Measurements from ENCODE around the gene PUSL1.

Gene PUSL1, protein sequence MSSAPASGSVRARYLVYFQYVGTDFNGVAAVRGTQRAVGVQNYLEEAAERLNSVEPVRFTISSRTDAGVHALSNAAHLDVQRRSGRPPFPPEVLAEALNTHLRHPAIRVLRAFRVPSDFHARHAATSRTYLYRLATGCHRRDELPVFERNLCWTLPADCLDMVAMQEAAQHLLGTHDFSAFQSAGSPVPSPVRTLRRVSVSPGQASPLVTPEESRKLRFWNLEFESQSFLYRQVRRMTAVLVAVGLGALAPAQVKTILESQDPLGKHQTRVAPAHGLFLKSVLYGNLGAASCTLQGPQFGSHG

DNA sequence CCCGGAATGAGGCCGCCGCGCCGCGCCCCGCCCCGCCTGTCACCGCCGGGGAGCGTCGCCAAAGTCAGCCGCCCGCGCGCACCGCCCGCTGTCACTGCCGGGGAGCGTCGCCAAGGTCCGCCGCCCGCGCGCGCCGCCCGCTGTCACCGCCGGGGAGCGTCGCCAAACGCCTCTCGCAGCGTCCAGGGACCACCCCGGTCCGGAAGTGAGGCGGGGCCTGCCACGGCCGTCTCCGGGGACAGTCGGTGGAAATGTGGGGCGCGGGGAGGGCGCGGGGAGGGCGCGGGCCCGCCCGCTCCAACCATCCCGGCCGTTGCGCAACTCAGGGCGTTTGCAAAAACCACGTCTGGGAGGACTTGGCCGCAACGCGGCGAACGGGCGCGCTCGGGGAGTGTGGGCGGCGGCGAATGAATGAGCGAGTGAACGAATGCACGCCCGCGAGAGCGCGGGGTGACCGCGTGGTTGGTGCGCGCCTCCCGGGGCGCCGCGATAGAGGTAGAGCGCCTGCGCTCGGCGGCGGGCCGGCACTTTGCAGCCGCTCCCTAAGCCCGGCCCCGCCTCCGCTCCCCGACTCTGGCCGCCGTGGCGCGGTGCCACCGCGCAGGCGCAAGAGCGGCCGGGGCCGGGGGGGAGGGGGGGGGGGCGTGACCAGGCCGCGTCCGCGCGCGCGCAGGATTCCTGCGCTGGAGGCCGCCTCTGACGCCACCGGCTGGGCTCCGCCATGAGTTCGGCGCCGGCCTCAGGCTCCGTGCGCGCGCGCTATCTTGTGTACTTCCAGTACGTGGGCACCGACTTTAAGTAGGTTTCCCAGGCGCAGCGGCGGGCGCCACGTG lies at the start of gene PUSL1, which contains the start of gene ACAP3:
Gene PUSL1 (plus strand): TSS at position 675 of the 833 bp plus-strand sequence. CDS start 47 bp downstream, at position 722.
Gene ACAP3 (minus strand): TSS at position 8 of the 833 bp plus-strand sequence. CDS start 115 bp downstream, outside the sequence.
- DNase-seq (ENCODE audit: low read depth in 1 of 2, low spot score in 1 of 2) = peak; percentile 71 to 83

GRCh38 chr1:1259119-1259488 lies 49.3 kb upstream of the PUSL1 start:
- no peak for DNase-seq (ENCODE audit: low read depth in 1 of 2, low spot score in 1 of 2)

GRCh38 chr1:1259540-1259939 lies 48.9 kb upstream of the PUSL1 start:
- no peak for DNase-seq (ENCODE audit: low read depth in 1 of 2, low spot score in 1 of 2)

- DNase-seq (ENCODE audit: low read depth in 1 of 2, low spot score in 1 of 2) = no peak
These were observed 48.3 kb upstream of the PUSL1 start for GRCh38 chr1:1259951-1260600.

GRCh38 chr1:1260843-1261560 lies 47.4 kb upstream of the PUSL1 start:
- no peak for DNase-seq (ENCODE audit: low read depth in 1 of 2, low spot score in 1 of 2)

- DNase-seq (ENCODE audit: low read depth in 1 of 2, low spot score in 1 of 2) = no peak
These were observed 46.3 kb upstream of the PUSL1 start for GRCh38 chr1:1262071-1262470.

DNA sequence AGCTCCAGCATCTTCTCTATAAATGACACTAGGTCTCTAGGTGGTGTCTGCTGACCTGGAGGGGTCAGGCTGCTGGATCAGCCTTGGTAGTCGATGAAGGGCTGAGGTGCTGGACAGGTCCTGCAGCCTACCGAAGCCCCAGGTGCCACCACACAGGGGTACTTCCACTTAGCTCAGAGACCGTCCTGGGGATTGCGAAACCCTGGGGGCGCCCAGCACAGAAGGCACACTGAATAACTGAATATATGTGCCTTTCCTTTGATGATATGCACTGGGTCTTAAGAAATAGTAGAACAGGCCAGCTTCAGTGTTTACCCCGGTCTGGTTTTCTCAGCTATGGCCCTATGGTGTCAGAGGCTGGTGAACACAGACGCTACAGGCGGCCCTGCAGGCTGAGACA lies 45.6 kb upstream of the PUSL1 start:
- DNase-seq (ENCODE audit: low read depth in 1 of 2, low spot score in 1 of 2) = no peak

DNA sequence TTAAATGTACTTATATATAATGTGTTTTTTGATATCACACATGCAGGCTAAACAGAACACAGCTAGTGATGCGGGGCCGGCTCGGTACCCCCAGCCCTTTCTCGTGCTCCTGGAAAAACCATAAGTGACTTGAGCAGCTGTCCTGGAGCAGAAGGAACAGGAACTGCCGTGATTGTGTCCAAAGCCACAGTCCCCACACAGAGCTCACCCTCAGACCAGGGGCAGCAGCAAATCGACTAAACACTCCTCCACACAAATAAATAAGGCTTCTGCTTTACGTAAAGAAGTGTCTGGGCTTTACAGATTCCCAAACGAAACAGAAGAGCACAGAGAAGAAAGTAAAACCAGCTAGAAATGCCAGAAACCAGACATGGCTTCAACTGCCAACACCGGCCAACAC lies 44.4 kb upstream of the PUSL1 start:
- no peak for DNase-seq (ENCODE audit: low read depth in 1 of 2, low spot score in 1 of 2)

DNA sequence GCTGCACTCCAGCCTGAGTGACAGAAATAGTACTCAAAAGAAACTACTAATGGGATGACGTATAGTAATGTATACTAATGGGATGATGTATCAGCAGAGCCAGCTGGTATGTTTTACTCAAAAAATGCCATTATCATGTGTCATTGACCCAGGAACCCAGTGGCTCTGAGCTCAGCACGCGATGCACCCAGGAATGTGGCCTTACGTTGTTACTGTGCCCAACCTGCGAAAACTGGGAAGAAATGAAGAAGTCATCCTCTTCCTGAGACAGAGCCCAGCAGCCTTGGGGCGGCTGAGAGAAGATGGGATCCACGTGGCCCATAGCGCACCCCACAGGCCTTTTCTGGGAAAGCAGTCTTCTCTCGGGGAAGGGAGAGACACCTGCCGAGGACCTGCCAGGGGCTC lies 43.5 kb upstream of the PUSL1 start:
- DNase-seq (ENCODE audit: low read depth in 1 of 2, low spot score in 1 of 2) = no peak

- DNase-seq (ENCODE audit: low read depth in 1 of 2, low spot score in 1 of 2) = no peak
These were observed 40.7 kb upstream of the PUSL1 start for GRCh38 chr1:1267488-1268283.

DNA sequence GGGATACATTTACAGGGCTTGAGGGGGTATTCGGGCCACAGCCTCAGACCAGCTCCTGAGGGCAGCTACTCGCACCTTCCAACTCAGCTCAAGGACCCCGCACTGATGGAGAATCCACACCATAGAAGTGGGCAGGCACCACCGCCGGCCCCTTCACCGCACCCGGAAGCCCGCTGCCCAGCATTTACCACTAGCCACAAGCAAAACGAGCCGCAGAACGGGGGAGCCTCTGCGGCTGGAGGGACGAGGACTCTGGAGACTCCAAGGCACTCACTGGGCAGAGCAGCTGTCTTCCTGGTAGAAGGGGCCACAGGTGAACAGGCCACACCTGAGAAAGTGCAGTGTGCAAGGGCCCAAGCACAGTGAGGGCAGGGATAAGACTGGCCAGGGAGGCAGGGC lies 40.1 kb upstream of the PUSL1 start:
- no peak for DNase-seq (ENCODE audit: low read depth in 1 of 2, low spot score in 1 of 2)

DNA sequence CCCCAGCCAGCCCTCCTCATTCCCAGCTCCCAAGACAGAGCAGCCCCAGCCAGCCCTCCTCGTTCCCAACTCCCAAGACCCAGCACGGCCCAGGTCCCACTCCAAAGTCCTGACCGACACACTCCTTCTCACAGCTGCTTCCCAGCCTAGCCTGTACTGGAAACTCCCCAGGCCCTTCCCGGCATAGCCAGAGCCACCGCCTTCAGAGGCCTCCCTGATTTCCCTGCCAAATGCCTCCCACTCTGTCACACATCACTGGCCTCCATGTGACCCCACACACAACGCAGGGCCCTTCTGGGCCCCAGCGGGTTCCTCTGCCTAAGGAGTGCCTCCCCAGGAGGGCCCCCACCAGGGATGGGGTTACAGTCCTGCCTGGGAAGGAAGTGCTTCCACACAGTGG lies 37.6 kb upstream of the PUSL1 start:
- DNase-seq (ENCODE audit: low read depth in 1 of 2, low spot score in 1 of 2) = no peak

DNA sequence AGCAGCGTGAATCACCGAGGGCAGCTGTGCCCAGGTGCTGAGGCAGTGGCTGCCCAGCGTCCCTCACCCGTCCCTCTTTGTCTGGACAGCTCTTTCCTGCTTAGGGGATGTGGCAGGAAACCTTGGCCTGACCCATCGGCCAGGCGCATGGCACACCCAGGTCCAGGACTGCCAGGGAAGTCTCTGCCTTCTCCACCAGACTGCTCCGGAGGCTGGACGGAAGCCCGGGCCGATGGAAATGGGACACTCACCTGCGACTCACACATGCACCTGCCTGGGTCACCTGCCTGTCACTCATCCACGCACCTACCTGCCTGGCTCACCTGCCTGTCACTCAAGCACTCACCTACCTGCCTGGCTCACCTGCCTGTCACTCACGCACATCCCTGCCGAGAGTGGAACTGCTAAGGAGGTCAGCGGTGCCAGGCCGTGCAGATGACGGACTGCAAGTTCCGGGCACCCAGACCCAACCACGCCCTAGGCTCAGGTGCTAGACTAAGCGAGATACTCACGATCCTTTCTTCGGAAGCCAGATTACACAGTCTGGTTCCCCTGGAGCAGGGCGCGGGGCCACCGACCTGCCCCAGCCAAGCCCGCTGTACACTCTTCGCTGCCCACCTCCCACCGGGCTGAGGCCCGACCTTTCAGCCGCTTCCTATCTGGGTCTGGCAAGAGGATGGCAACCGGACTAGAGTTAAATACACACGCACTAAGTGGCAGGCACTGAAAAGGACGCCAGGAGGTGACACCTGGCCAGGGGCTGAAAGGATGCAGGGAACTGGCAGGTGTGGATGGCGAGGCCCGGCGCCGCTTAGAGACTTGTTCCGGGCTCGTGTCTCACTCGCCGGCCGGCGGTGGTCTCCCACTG lies 35.8 kb upstream of the PUSL1 start:
- no peak for DNase-seq (ENCODE audit: low read depth in 1 of 2, low spot score in 1 of 2)

DNA sequence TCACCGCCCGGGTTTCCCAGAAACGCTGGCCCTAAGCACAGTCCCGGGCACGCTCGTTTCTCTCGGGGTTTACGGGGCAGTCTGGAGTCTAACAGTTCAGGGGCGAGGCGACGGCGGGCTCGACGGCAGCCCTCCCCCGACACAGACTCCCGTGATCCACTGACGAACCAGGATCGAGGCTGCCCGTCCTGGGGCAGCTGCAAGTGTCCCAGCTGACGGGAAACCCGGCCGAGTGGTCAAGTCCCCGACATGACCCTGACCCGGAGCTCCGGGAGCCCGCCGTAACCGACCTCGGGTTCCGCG lies 35.2 kb upstream of the PUSL1 start:
- DNase-seq (ENCODE audit: low read depth in 1 of 2, low spot score in 1 of 2) = no peak

DNA sequence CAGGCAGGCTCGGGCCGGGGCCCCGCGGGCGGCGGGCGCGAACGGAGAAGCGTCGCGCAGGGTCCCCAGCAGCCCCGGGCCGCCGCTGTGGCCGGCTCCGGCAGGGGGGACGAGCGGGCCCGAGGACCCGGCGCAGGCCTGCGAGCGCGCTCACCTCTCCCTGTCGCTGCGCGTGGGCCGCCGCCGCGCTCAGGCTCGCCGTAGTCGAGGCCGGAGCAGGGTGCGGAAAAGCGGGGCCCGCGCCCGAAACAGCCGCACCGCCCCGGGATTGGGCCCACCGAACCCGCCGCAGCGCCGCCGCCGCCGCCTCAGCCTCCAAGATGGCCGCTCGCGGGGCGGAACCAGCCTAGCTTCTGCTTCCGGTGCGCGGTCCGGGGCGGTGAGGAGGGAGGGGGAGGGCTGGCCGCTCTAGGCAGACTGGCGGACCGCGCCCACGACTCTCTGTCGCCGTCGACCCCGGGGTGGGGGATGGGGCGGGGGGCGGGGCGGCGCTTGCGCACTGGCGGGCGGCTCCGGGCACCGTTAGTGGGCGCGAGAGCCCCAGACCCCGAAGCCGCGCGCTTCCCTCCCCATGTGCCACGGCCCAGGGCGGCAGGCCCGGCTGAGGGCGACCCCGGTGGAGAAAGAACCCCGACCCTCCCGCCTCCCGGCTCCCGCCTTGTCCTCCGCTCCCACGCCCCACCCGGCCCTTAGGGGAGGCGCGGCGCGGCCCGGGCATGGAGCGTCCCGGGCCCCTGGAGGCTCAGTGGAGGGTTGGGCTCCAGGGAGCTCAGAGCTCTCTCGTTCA lies 34.7 kb upstream of the PUSL1 start, which contains the start of gene UBE2J2:
Gene UBE2J2 (minus strand): TSS at position 343 of the 787 bp plus-strand sequence. CDS start 5,862 bp downstream, outside the sequence.
- peak; percentile 89 to 92 for DNase-seq (ENCODE audit: low read depth in 1 of 2, low spot score in 1 of 2)

DNA sequence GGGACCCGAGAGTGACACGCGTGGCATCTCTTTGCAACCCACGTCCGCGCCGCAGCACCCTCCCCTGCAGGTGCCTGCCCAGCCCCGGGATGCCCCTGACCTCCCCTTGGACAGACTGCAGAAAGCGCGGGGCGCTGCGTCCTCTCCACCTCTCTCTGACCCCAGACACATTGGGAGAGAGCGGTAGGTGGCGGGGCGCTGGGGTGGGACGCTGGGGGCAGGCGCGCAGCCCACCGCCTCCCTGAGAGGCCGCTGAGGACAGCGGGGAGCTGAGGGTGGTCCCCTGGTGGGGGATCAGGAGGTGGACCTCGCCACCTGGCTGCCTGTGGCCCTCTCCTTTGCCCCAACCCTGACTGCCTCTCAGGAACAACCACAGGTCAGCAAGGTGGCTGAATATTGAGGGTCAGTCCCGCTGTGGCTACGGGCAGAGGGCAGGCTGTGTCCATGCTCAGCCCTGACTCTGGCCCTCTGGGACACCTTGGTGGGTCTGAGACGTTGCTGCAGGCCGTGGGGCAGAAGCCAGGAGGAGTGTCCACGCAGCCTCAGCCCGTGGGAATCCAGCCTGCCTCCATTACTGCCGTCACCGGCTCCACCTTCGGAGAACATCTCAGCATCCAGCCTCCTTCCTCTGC lies 34.0 kb upstream of the PUSL1 start:
- DNase-seq (ENCODE audit: low read depth in 1 of 2, low spot score in 1 of 2) = no peak

GRCh38 chr1:1274931-1275431 lies 33.4 kb upstream of the PUSL1 start:
- no peak for DNase-seq (ENCODE audit: low read depth in 1 of 2, low spot score in 1 of 2)

DNA sequence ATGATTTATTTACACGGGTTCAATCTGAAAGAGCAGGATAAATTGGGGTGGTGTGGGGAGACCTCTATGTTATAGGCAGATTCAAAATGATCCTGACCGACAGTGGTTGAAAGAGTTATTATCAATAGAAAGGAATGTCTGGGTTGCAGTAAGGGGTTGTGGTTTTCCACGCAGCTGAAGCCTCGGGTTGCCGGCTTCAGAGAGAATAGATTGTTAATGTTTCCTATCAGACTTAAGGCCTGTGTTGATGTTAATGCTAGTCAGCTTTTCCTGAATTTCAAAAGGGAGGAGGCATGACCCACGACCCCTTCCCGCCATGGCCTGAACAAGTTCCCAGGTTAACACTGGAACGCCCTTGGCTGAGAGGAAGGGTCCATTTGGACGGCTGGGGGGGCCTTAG lies 32.6 kb upstream of the PUSL1 start:
- no peak for DNase-seq (ENCODE audit: low read depth in 1 of 2, low spot score in 1 of 2)

Measured in activated T-helper 1 cell treated with anti-CD3 and anti-CD28 coated beads, Interleukin-2, amount 50 U/mL, for 16 hours (primary cell).